GM23338 (cell line): ENCODE measurements around the gene APH1A. TPM values are rescaled to one million over a fixed set of nuclear protein-coding genes. Genes with fewer than 3 reads are reported as not detected.

Experiments used
- ATAC-seq: fragments of 200-7000 bp; cut with Tn5 transposase; 3 replicates; pipeline ENCODE4 v1.9.1; 2020
- DNase-seq: peaks from one replicate; pipeline ENCODE4 v3.0.0-alpha.2; 2015; ENCODE audit warnings: low spot score
- H2AFZ ChIP-seq: fragments of 200-600 bp; sonication (generic); 2 replicates; pipeline ENCODE4 v1.8.0; 2016; ENCODE audit warnings: antibody characterized with exemption, mild to moderate bottlenecking, moderate library complexity
- H3F3A ChIP-seq: fragments of 200-600 bp; sonication (generic); replicated peaks from 2 replicates; pipeline ENCODE4 v1.8.0; 2017; ENCODE audit warnings: antibody characterized with exemption, mixed run types, low read depth
- H3K27ac ChIP-seq: fragments of 200-600 bp; sonication (generic); 2 replicates; pipeline ENCODE4 v1.6.1; 2016; ENCODE audit warnings: low read depth
- H3K27me3 ChIP-seq: fragments of 200-600 bp; sonication (generic); 2 replicates; pipeline ENCODE4 v1.8.0; 2016; ENCODE audit warnings: mild to moderate bottlenecking, mixed run types, moderate library complexity; ENCODE audit not compliant: insufficient read depth
- H3K36me3 ChIP-seq: fragments of 200-600 bp; sonication (generic); 2 replicates; pipeline ENCODE4 v1.8.0; 2016; ENCODE audit warnings: mild to moderate bottlenecking; ENCODE audit not compliant: insufficient read depth
- H3K4me1 ChIP-seq: fragments of 200-600 bp; sonication (generic); 2 replicates; pipeline ENCODE4 v1.8.0; 2016; ENCODE audit warnings: mild to moderate bottlenecking, moderate library complexity; ENCODE audit not compliant: insufficient read depth
- H3K4me2 ChIP-seq: fragments of 200-600 bp; sonication (generic); 2 replicates; pipeline ENCODE4 v1.7.1; 2017; ENCODE audit warnings: mixed run types
- H3K4me3 ChIP-seq: fragments of 200-600 bp; sonication (generic); 2 replicates; pipeline ENCODE4 v1.6.1; 2016; ENCODE audit warnings: mixed run types
- H3K79me2 ChIP-seq: fragments of 200-600 bp; sonication (generic); replicated peaks from 2 replicates; pipeline ENCODE4 v1.8.0; 2017; ENCODE audit warnings: mild to moderate bottlenecking; ENCODE audit not compliant: insufficient read depth
- H3K9me2 ChIP-seq: fragments of 200-600 bp; sonication (generic); 2 replicates; pipeline ENCODE4 v1.8.0; 2017; ENCODE audit not compliant: insufficient read depth
- H4K20me1 ChIP-seq: fragments of 200-600 bp; sonication (generic); replicated peaks from 2 replicates; pipeline ENCODE4 v1.8.0; 2017; ENCODE audit warnings: mild to moderate bottlenecking; ENCODE audit not compliant: insufficient read depth
- H3K27ac Mint-ChIP-seq: 2 replicates; pipeline ENCODE4 v1.8.0; 2020; ENCODE audit warnings: inconsistent platforms, mild to moderate bottlenecking, moderate library complexity, mixed read lengths
- H3K27me3 Mint-ChIP-seq: 3 replicates; pipeline ENCODE4 v1.8.0; 2022; ENCODE audit warnings: low read depth, mild to moderate bottlenecking, moderate library complexity, mixed read lengths, inconsistent platforms; ENCODE audit not compliant: insufficient read depth, poor library complexity
- H3K36me3 Mint-ChIP-seq: 3 replicates; pipeline ENCODE4 v1.8.0; 2021; ENCODE audit warnings: low read depth, mild to moderate bottlenecking, inconsistent platforms, moderate library complexity, mixed read lengths
- H3K4me1 Mint-ChIP-seq: 3 replicates; pipeline ENCODE4 v1.8.0; 2020; ENCODE audit warnings: mild to moderate bottlenecking, inconsistent platforms, mixed read lengths
- H3K4me3 Mint-ChIP-seq: 3 replicates; pipeline ENCODE4 v1.8.0; 2021; ENCODE audit warnings: moderate library complexity, mild to moderate bottlenecking, inconsistent platforms, mixed read lengths
- H3K9me3 Mint-ChIP-seq: 3 replicates; pipeline ENCODE4 v1.8.0; 2020; ENCODE audit warnings: moderate library complexity, mild to moderate bottlenecking, inconsistent platforms, mixed read lengths
- CREB1 ChIP-seq: fragments of 250-450 bp; sonication (Bioruptor Pico); IDR thresholded peaks from 2 replicates; pipeline ENCODE4 v1.5.0; 2020; ENCODE audit warnings: low read depth, mild to moderate bottlenecking, moderate library complexity
- JUNB ChIP-seq: IDR thresholded peaks from one replicate; pipeline ENCODE4 v1.6.1; 2016; ENCODE audit warnings: antibody characterized with exemption; ENCODE audit not compliant: unreplicated experiment
- NANOG ChIP-seq: IDR thresholded peaks from 2 replicates; pipeline ENCODE4 v1.6.1; 2016; ENCODE audit warnings: antibody characterized with exemption, borderline replicate concordance
- POLR2AphosphoS5 ChIP-seq: IDR thresholded peaks from 2 replicates; pipeline ENCODE4 v1.6.1; 2016; ENCODE audit warnings: antibody characterized with exemption, low read depth
- REST ChIP-seq: IDR thresholded peaks from one replicate; pipeline ENCODE4 v1.6.1; 2018; ENCODE audit warnings: antibody characterized with exemption; ENCODE audit not compliant: unreplicated experiment
- STAT1 ChIP-seq: IDR thresholded peaks from one replicate; pipeline ENCODE4 v1.6.1; 2016; ENCODE audit warnings: antibody characterized with exemption; ENCODE audit not compliant: unreplicated experiment
- ZNF114 ChIP-seq: fragments of 250-450 bp; sonication (Bioruptor Pico); IDR thresholded peaks from 2 replicates; pipeline ENCODE4 v1.5.0; 2020; ENCODE audit warnings: mild to moderate bottlenecking, moderate library complexity
- ZNF331 ChIP-seq: fragments of 250-450 bp; sonication (Bioruptor Pico); IDR thresholded peaks from 2 replicates; pipeline ENCODE4 v1.5.0; 2020; ENCODE audit warnings: low read depth, mild to moderate bottlenecking, moderate library complexity
- ZNF462 ChIP-seq: fragments of 250-450 bp; sonication (Bioruptor Pico); IDR thresholded peaks from 2 replicates; pipeline ENCODE4 v1.5.0; 2020; ENCODE audit warnings: mild to moderate bottlenecking, moderate library complexity
- polyA plus RNA-seq: library from polyadenylated mRNA; unstranded; fragments of >200 nt; fragmentation: Nextera tagmentation; extraction: Ambion mirVana; gene quantifications from 2 replicates; pipeline ENCODE4 v1.2.1, GENCODE V29; 2016
- total RNA-seq: library from RNA; depleted of rRNA; stranded (reverse); fragments of >200 nt; shearing (Covaris generic); gene quantifications from 2 replicates; pipeline ENCODE4 v1.2.3, GENCODE V29; 2014

Gene APH1A
- total and polyA plus RNA-seq, 2 experiments from 2014 or later = 17.7 to 82.7 TPM

- TF ChIP-seq REST (no peak), NANOG (no peak), STAT1 (no peak), JUNB (no peak), CREB1 (CRISPR knock-in tag) (no peak)
Observed at GRCh38 chr1:150302338-150302737, 33.5 kb upstream of the APH1A start (continued).

- Histone ChIP-seq H3K4me3 (no peak overlapping the region), H2AFZ (no peak overlapping the region), H3K27ac (no peak overlapping the region), H3K4me1 (peaks cover 32% of the 10 kb centered on the region), H3K9me2 (no peaks in the 10 kb centered on the region), H3F3A (peaks cover 19% of the 10 kb centered on the region; the same call in 1 of the 2 replicates), H3K79me2 (peaks cover 61% of the 10 kb centered on the region), H3K4me2 (no peak overlapping the region), H3K27me3 (no peaks in the 10 kb centered on the region), H3K36me3 (peaks cover 35% of the 10 kb centered on the region), H4K20me1 (peaks cover 20% of the 10 kb centered on the region)
- peaks cover 4% of the 10 kb centered on the region for H3K27me3 Mint-ChIP-seq
- H3K27ac Mint-ChIP-seq = no peak overlapping the region
- ATAC-seq = no peak
- H3K36me3 Mint-ChIP-seq = peaks cover 93% of the 10 kb centered on the region
- no peak for DNase-seq
- H3K4me3 Mint-ChIP-seq = no peak overlapping the region
- TF ChIP-seq JUNB = no peak
- no peak for TF ChIP-seq ZNF462 (CRISPR knock-in tag)
- TF ChIP-seq ZNF331 (CRISPR knock-in tag) = no peak
- no peak for TF ChIP-seq ZNF114 (CRISPR knock-in tag)
- TF ChIP-seq POLR2AphosphoS5 = no peak
- peaks cover 29% of the 10 kb centered on the region for H3K4me1 Mint-ChIP-seq
- no peaks in the 10 kb centered on the region for H3K9me3 Mint-ChIP-seq
Observed at GRCh38 chr1:150299716-150300115, 30.9 kb upstream of the APH1A start.
